Vagina (tissue), 2 donors: ENCODE data around the gene NLRP3.

Experiments used
- CTCF ChIP-seq, 3 experiments: fragments of 450-650 bp in 2 of 3; fragments of 200-600 bp in 1 of 3; sonication (generic) in 1 of 3; IDR thresholded peaks; one replicate each; pipeline ENCODE4 v1.5.1; 2017 to 2019; ENCODE audit warnings: antibody characterized with exemption in 3 of 3, mild to moderate bottlenecking in 2 of 3, moderate library complexity in 2 of 3
- POLR2A ChIP-seq, 2 donors: fragments of 450-650 bp; IDR thresholded peaks; one replicate each; pipeline ENCODE4 v1.6.1; 2017; ENCODE audit warnings: antibody characterized with exemption in 2 of 2, mild to moderate bottlenecking in 2 of 2, moderate library complexity in 2 of 2

- no peak for TF ChIP-seq CTCF (IDR thresholded peaks at IDR 0.05)
- TF ChIP-seq POLR2A (IDR thresholded peaks at IDR 0.05) = no peak
These were observed 35.5 kb downstream of the NLRP3 start for GRCh38 chr1:247451388-247452010.
